ENCODE measurements around the gene LRP11.

LRP11 gene

GRCh38 chr6:149771925-149772324, 92.2 kb downstream of the LRP11 start:
- DNase-seq = no peak

GRCh38 chr6:149771185-149771584, 93.0 kb downstream of the LRP11 start:
- DNase-seq = no peak

GRCh38 chr6:149769676-149770075, 94.5 kb downstream of the LRP11 start:
- DNase-seq = no peak

Data from hematopoietic multipotent progenitor cell treated with erythropoietin and hydrocortisone succinate and interleukin-3 and kit ligand, for 6 days (in vitro differentiated cells).